OCI-LY1 (cell line): ENCODE data around the gene DOK6.

Experiments used
- EZH2 ChIP-seq: fragments of 200-600 bp; sonication (generic), shearing (Covaris generic); IDR thresholded peaks from 2 replicates; pipeline ENCODE4 v1.8.0; 2017; ENCODE audit warnings: borderline replicate concordance, mixed run types, mild to moderate bottlenecking, antibody characterized with exemption, low read length, moderate library complexity, mixed read lengths
- TF ChIP-seq, protein P1 (sequence below): fragments of 200-600 bp; sonication (generic), shearing (Covaris generic); IDR thresholded peaks from 2 replicates; pipeline ENCODE4 v1.5.1; 2017; ENCODE audit warnings: mild to moderate bottlenecking, antibody characterized with exemption, low read length, moderate library complexity, mixed read lengths

- TF ChIP-seq, protein P1, sequence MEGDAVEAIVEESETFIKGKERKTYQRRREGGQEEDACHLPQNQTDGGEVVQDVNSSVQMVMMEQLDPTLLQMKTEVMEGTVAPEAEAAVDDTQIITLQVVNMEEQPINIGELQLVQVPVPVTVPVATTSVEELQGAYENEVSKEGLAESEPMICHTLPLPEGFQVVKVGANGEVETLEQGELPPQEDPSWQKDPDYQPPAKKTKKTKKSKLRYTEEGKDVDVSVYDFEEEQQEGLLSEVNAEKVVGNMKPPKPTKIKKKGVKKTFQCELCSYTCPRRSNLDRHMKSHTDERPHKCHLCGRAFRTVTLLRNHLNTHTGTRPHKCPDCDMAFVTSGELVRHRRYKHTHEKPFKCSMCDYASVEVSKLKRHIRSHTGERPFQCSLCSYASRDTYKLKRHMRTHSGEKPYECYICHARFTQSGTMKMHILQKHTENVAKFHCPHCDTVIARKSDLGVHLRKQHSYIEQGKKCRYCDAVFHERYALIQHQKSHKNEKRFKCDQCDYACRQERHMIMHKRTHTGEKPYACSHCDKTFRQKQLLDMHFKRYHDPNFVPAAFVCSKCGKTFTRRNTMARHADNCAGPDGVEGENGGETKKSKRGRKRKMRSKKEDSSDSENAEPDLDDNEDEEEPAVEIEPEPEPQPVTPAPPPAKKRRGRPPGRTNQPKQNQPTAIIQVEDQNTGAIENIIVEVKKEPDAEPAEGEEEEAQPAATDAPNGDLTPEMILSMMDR: no peak
- no peak for TF ChIP-seq EZH2
Observed at GRCh38 chr18:69894467-69894866, 493.8 kb downstream of the DOK6 start.
